ENCODE measurements around the gene PCDH11Y. TPM values are rescaled to one million over a fixed set of nuclear protein-coding genes. Genes with fewer than 3 reads are reported as not detected.
A peak's percentile ranks its signal among the peaks of the same experiment; 100 is the strongest.
"Not testable (repeated sequence)": the region's sequence is repeated elsewhere in the genome, so short reads cannot be mapped to it uniquely, and the experiment has no call there.

Gene PCDH11Y
- total RNA-seq, result not detected

- intact Hi-C loops (cut with micrococcal nuclease); H3K4me1 Mint-ChIP-seq (ENCODE audit: low read depth); H3K9me3 Mint-ChIP-seq; H3K27ac Mint-ChIP-seq; H3K4me3 Mint-ChIP-seq; CTCF ChIA-PET; H3K36me3 Mint-ChIP-seq (ENCODE audit: low read depth): not testable (repeated sequence)
- peaks cover 11% of the 10 kb centered on the region for H3K27me3 Mint-ChIP-seq (ENCODE audit: low read depth)
- DNase-seq, result peak; percentile 10
These were observed at the start of gene PCDH11Y for GRCh38 chrY:5000057-5000456. Gene PCDH11Y, plus strand, starts transcription at chrY:5000296. Its CDS starts 56,804 bp downstream, at chrY:5057100.

DNA sequence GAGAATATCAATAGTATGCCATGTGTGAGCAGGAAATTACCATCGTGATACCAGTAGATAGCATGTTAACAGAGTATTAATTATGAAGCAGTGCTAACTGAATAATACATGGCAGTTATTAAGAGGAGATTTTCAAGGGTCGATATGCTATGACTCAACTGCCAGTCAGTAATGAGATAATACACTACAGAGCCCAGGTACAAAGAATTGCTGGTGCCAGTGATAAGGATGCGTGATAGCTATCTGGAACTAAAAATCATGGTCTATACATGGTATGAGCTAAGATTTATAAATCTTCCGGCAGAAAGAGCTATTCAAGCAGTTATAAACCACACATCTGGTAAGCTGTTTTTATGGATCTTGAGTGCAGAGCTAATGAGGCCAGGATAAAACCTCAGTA is 32.2 kb upstream of the PCDH11Y start:
- H3K9me3 Mint-ChIP-seq; DNase-seq; H3K27me3 Mint-ChIP-seq (ENCODE audit: low read depth); intact Hi-C loops (cut with micrococcal nuclease); H3K4me3 Mint-ChIP-seq; H3K27ac Mint-ChIP-seq; H3K36me3 Mint-ChIP-seq (ENCODE audit: low read depth); CTCF ChIA-PET; H3K4me1 Mint-ChIP-seq (ENCODE audit: low read depth): not testable (repeated sequence)

- H3K9me3 Mint-ChIP-seq; H3K36me3 Mint-ChIP-seq (ENCODE audit: low read depth); H3K27me3 Mint-ChIP-seq (ENCODE audit: low read depth); H3K4me1 Mint-ChIP-seq (ENCODE audit: low read depth); H3K4me3 Mint-ChIP-seq; intact Hi-C loops (cut with micrococcal nuclease); CTCF ChIA-PET; DNase-seq; H3K27ac Mint-ChIP-seq: not testable (repeated sequence)
These were observed 8.2 kb upstream of the PCDH11Y start for GRCh38 chrY:4991743-4992400.

DNA sequence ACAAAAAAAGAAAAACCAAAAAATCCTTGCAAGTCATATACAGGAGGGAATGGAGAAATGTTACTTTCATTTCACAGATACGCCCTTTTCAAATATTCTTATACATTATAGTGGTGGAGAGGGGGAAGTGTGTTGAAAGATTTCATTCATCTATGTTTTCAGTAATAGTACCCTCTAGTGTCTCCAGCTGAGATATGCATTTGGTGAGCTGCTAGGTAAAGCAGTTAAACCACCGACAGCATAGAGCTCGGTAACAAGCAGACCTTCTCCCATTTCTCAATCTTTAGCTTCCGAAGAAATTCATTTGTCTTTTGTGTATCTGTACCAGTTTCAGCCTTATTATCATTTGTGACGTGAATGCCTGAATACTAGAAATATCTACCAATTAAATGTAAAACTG is 5.2 kb upstream of the PCDH11Y start:
- intact Hi-C loops (cut with micrococcal nuclease); CTCF ChIA-PET; H3K9me3 Mint-ChIP-seq: not testable (repeated sequence)

DNA sequence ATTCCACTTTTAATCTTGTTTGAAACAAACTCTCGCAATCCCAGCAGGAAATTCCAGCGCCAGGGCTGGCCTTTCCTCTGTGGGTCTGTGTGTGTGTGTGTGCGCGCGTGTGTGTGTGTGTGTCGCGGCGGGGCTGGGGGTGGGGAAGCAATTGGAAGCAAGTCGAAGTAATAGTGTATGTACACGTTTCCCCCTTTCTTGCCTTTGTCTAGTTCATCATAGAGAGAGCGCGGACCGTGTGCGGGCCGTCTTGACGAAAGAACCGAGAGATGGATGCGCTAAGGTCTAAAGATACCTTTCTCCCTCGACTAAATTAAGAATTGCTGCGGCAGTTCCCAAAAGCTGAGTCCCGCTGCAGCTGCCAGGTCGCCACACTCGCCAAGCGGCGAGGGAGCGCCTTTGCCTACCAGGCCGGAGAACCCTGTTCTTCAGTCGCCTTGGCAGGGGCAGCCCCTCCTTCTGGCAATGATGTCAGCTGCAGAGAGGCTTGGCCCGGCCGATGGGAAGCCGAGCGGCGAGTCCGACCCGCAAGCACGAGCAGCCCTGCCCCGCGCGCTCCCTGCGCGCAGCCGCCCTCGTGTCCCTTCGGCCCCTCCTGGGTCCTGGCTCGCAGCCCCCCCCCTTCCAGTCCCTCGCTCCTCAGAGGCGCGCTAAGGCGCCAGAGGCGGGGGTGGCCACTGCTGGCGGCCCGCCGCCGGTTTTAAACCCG is 2.5 kb downstream of the PCDH11Y start:
- H3K4me3 Mint-ChIP-seq; DNase-seq; H3K36me3 Mint-ChIP-seq (ENCODE audit: low read depth); H3K27ac Mint-ChIP-seq; intact Hi-C loops (cut with micrococcal nuclease); CTCF ChIA-PET; H3K4me1 Mint-ChIP-seq (ENCODE audit: low read depth); H3K9me3 Mint-ChIP-seq: not testable (repeated sequence)
- H3K27me3 Mint-ChIP-seq (ENCODE audit: low read depth), result peaks cover 19% of the 10 kb centered on the region

More for the DNA sequence above, 5.2 kb upstream of the PCDH11Y start:
- H3K4me1 Mint-ChIP-seq (ENCODE audit: low read depth); H3K4me3 Mint-ChIP-seq; H3K27ac Mint-ChIP-seq; H3K36me3 Mint-ChIP-seq (ENCODE audit: low read depth); DNase-seq; H3K27me3 Mint-ChIP-seq (ENCODE audit: low read depth): not testable (repeated sequence)

- H3K36me3 Mint-ChIP-seq (ENCODE audit: low read depth); H3K9me3 Mint-ChIP-seq; DNase-seq; CTCF ChIA-PET; H3K27ac Mint-ChIP-seq; intact Hi-C loops (cut with micrococcal nuclease); H3K4me3 Mint-ChIP-seq; H3K27me3 Mint-ChIP-seq (ENCODE audit: low read depth); H3K4me1 Mint-ChIP-seq (ENCODE audit: low read depth): not testable (repeated sequence)
These were observed 39.0 kb downstream of the PCDH11Y start for GRCh38 chrY:5038972-5039523.

DNA sequence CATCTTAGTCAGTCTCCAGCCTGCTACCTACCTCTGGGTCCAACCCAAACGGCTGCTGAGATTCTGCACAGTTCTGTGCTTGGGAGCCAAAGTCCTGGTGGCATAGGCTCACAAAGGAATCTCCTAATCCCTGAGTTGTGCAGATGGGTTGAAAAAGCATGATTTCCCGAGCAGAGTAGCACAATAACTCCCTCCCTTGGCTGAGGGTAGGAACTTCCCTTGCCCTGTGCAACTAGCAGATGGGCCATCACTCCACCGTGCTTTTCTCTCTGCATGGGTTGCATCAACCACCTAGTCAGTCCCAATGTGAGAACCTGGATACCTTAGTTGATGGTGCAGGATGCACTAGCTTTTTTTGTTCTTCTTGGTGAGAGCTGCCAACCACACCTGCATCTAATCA is 82.9 kb downstream of the PCDH11Y start:
- H3K27me3 Mint-ChIP-seq (ENCODE audit: low read depth); CTCF ChIA-PET; H3K27ac Mint-ChIP-seq; intact Hi-C loops (cut with micrococcal nuclease); H3K9me3 Mint-ChIP-seq; DNase-seq; H3K4me1 Mint-ChIP-seq (ENCODE audit: low read depth); H3K36me3 Mint-ChIP-seq (ENCODE audit: low read depth); H3K4me3 Mint-ChIP-seq: not testable (repeated sequence)

GRCh38 chrY:5182998-5183397 is 182.9 kb downstream of the PCDH11Y start:
- H3K4me1 Mint-ChIP-seq (ENCODE audit: low read depth); H3K36me3 Mint-ChIP-seq (ENCODE audit: low read depth); H3K4me3 Mint-ChIP-seq; CTCF ChIA-PET; intact Hi-C loops (cut with micrococcal nuclease); H3K9me3 Mint-ChIP-seq; H3K27me3 Mint-ChIP-seq (ENCODE audit: low read depth); DNase-seq; H3K27ac Mint-ChIP-seq: not testable (repeated sequence)

DNA sequence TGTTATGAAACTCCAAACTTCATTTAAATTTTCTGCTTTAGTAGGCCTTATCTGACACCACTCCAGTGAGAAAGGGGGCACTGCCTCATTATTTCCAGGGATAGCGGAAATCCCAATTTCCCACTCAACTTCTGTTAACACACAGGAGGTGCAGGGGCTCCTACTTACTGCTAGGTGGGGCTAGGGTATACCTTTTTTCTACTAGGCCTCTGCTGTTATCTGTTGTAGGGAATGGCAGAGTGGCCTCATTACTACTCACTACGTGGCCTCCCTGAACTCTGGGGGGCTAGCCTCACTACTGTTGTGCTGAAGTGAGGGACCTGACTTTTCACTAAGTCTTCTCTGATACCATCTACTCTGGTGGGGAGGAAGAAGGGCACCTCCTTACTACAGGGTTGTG is 215.0 kb downstream of the PCDH11Y start:
- H3K36me3 Mint-ChIP-seq (ENCODE audit: low read depth); DNase-seq; H3K4me1 Mint-ChIP-seq (ENCODE audit: low read depth); H3K27me3 Mint-ChIP-seq (ENCODE audit: low read depth); CTCF ChIA-PET; H3K9me3 Mint-ChIP-seq; H3K27ac Mint-ChIP-seq; intact Hi-C loops (cut with micrococcal nuclease); H3K4me3 Mint-ChIP-seq: not testable (repeated sequence)

DNA sequence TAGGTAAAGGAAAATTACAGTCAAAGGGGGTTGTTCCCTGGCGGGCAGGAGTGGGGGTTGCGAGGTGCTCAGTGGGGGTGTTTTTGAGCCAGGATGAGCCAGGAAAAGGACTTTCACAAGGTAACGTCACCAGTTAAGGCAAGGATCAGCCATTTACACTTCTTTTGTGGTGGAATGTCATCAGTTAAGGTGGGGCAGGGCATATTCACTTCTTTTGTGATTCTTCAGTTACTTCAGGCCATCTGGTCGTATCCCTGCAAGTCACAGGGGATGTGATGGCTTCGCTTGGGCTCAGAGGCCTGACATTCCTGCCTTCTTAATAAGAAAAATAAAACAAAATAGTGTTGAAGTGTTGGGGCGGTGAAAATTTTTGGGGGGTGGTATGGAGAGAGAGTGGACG is 324.8 kb downstream of the PCDH11Y start:
- H3K27me3 Mint-ChIP-seq (ENCODE audit: low read depth); H3K27ac Mint-ChIP-seq; H3K4me1 Mint-ChIP-seq (ENCODE audit: low read depth); H3K4me3 Mint-ChIP-seq; H3K36me3 Mint-ChIP-seq (ENCODE audit: low read depth); CTCF ChIA-PET; intact Hi-C loops (cut with micrococcal nuclease); DNase-seq; H3K9me3 Mint-ChIP-seq: not testable (repeated sequence)

- intact Hi-C loops (cut with micrococcal nuclease); H3K4me1 Mint-ChIP-seq (ENCODE audit: low read depth); CTCF ChIA-PET; H3K27ac Mint-ChIP-seq; DNase-seq; H3K4me3 Mint-ChIP-seq; H3K36me3 Mint-ChIP-seq (ENCODE audit: low read depth); H3K9me3 Mint-ChIP-seq; H3K27me3 Mint-ChIP-seq (ENCODE audit: low read depth): not testable (repeated sequence)
These were observed 342.1 kb downstream of the PCDH11Y start for GRCh38 chrY:5342220-5342619.

- H3K36me3 Mint-ChIP-seq (ENCODE audit: low read depth); H3K27me3 Mint-ChIP-seq (ENCODE audit: low read depth); CTCF ChIA-PET; H3K4me1 Mint-ChIP-seq (ENCODE audit: low read depth); intact Hi-C loops (cut with micrococcal nuclease); H3K4me3 Mint-ChIP-seq; DNase-seq; H3K9me3 Mint-ChIP-seq; H3K27ac Mint-ChIP-seq: not testable (repeated sequence)
These were observed 543.6 kb downstream of the PCDH11Y start for GRCh38 chrY:5543705-5544104.

GRCh38 chrY:5638589-5638988 is 638.5 kb downstream of the PCDH11Y start:
- H3K36me3 Mint-ChIP-seq (ENCODE audit: low read depth); H3K9me3 Mint-ChIP-seq; H3K27ac Mint-ChIP-seq; DNase-seq; CTCF ChIA-PET; H3K27me3 Mint-ChIP-seq (ENCODE audit: low read depth); intact Hi-C loops (cut with micrococcal nuclease); H3K4me1 Mint-ChIP-seq (ENCODE audit: low read depth); H3K4me3 Mint-ChIP-seq: not testable (repeated sequence)
